UCSD-AML1 (cell line): ENCODE measurements around the gene TFPT.
A peak's percentile ranks its signal among the peaks of the same experiment; 100 is the strongest.

Experiments used
- DNase-seq: peaks from one replicate; lab custom pipeline; 2025; ENCODE audit not compliant: unreplicated experiment; lab: John Stamatoyannopoulos, UW

TFPT gene

GRCh38 chr19:54081032-54081431 lies 34.4 kb downstream of the TFPT start, which contains the start of gene TARM1:
TARM1 (minus strand) TSS chr19:54081365; CDS start chr19:54081340, 25 bp downstream.
- DNase-seq: no peak

GRCh38 chr19:54077334-54077733 lies 38.1 kb downstream of the TFPT start:
- DNase-seq: no peak

GRCh38 chr19:54074851-54075250 lies 40.6 kb downstream of the TFPT start:
- DNase-seq: no peak

- DNase-seq: no peak
Measured at GRCh38 chr19:54073829-54074228, 41.6 kb downstream of the TFPT start.

- no peak for DNase-seq
Measured at GRCh38 chr19:54069470-54069869, 46.0 kb downstream of the TFPT start.

- DNase-seq: peak; percentile 45
Measured at GRCh38 chr19:54063350-54064116, 51.9 kb downstream of the TFPT start, which contains the start of gene VSTM1. VSTM1 (minus strand) TSS chr19:54063897; CDS start chr19:54063777, 120 bp downstream.

- DNase-seq: peak; percentile 39
Measured at GRCh38 chr19:54062643-54063042, 52.8 kb downstream of the TFPT start.
